HepG2 (cell line): ENCODE data around the gene AFF4. TPM values are rescaled to one million over a fixed set of nuclear protein-coding genes. Genes with fewer than 3 reads are reported as not detected.

Experiments
- BCL6 ChIP-seq: IDR thresholded peaks from 2 replicates; pipeline ENCODE4 v1.6.1; 2016; ENCODE audit warnings: missing genetic modification reagents, missing compliant biosample characterization
- CBX5 ChIP-seq: sonication (generic); formaldehyde crosslinking; IDR thresholded peaks from 2 replicates; pipeline ENCODE4 v1.4.0; 2020; ENCODE audit warnings: missing genetic modification reagents, borderline replicate concordance
- FIP1L1 ChIP-seq: fragments of 200-400 bp; formaldehyde crosslinking; IDR thresholded peaks from 2 replicates; pipeline ENCODE4 v1.6.1; 2018; ENCODE audit warnings: low read depth, mild to moderate bottlenecking, low read length, moderate library complexity, borderline replicate concordance; ENCODE audit not compliant: insufficient read depth
- FOSL2 ChIP-seq: sonication (generic); formaldehyde crosslinking; IDR thresholded peaks from 2 replicates; pipeline ENCODE4 v1.4.0; 2020; ENCODE audit warnings: missing genetic modification reagents
- GATAD2A ChIP-seq: IDR thresholded peaks from 2 replicates; pipeline ENCODE4 v1.6.1; 2016
- GPN1 ChIP-seq: sonication (generic); formaldehyde crosslinking; IDR thresholded peaks from 2 replicates; pipeline ENCODE4 v1.5.1; 2020; ENCODE audit warnings: missing genetic modification reagents, borderline replicate concordance
- HNF4G ChIP-seq, 2 experiments: sonication (generic) in 1 of 2; formaldehyde crosslinking in 1 of 2; IDR thresholded peaks; 2 replicates each; pipeline versions ENCODE4 v1.4.0 to v1.6.1; 2011 to 2020; ENCODE audit warnings: borderline replicate concordance in 2 of 2, low read depth in 2 of 2, mild to moderate bottlenecking in 2 of 2, low read length in 1 of 2, missing genetic modification reagents in 1 of 2, moderate library complexity in 1 of 2
- KDM1A ChIP-seq: IDR thresholded peaks from 2 replicates; pipeline ENCODE4 v1.6.1; 2016; ENCODE audit warnings: missing compliant biosample characterization
- KDM5B ChIP-seq: sonication (generic); formaldehyde crosslinking; IDR thresholded peaks from 2 replicates; pipeline ENCODE4 v1.4.0; 2020; ENCODE audit warnings: missing genetic modification reagents, mild to moderate bottlenecking, borderline replicate concordance
- MXD3 ChIP-seq: IDR thresholded peaks from 2 replicates; pipeline ENCODE4 v1.6.1; 2016; ENCODE audit warnings: mild to moderate bottlenecking, missing biosample characterization, missing genetic modification reagents
- PATZ1 ChIP-seq: sonication (generic); formaldehyde crosslinking; IDR thresholded peaks from 2 replicates; pipeline ENCODE4 v1.4.0; 2020; ENCODE audit warnings: missing genetic modification reagents
- POLR2A ChIP-seq, 2 experiments: IDR thresholded peaks; 2 replicates each; pipeline ENCODE4 v1.6.1; 2011; ENCODE audit warnings: low read depth in 2 of 2, low read length in 2 of 2, mild to moderate bottlenecking in 1 of 2, moderate library complexity in 1 of 2; ENCODE audit not compliant: insufficient read depth in 1 of 2
- POLR2AphosphoS5 ChIP-seq: IDR thresholded peaks from 2 replicates; pipeline ENCODE4 v1.6.1; 2012; ENCODE audit warnings: low read depth, low read length
- PRPF4 ChIP-seq: fragments of 200-400 bp; formaldehyde crosslinking; IDR thresholded peaks from 2 replicates; pipeline ENCODE4 v1.6.1; 2016; ENCODE audit warnings: low read length, low read depth; ENCODE audit not compliant: poor library complexity, severe bottlenecking
- RBM22 ChIP-seq: fragments of 200-400 bp; formaldehyde crosslinking; optimal IDR thresholded peaks from 2 replicates; pipeline ENCODE3; 2017; ENCODE audit warnings: mild to moderate bottlenecking, low read length, moderate library complexity
- REXO4 ChIP-seq: sonication (generic); formaldehyde crosslinking; IDR thresholded peaks from 2 replicates; pipeline ENCODE4 v1.8.0; 2022; ENCODE audit warnings: missing genetic modification reagents, mild to moderate bottlenecking, borderline replicate concordance
- SIN3B ChIP-seq: fragments of 150-350 bp; IDR thresholded peaks from 2 replicates; pipeline ENCODE4 v1.6.1; 2014; ENCODE audit warnings: low read length
- SP4 ChIP-seq: sonication (generic); formaldehyde crosslinking; IDR thresholded peaks from 2 replicates; pipeline ENCODE4 v1.8.1; 2023; ENCODE audit warnings: mild to moderate bottlenecking, missing genetic modification reagents
- XRCC5 ChIP-seq: fragments of 200-400 bp; formaldehyde crosslinking; optimal IDR thresholded peaks from 2 replicates; pipeline ENCODE3; 2017; ENCODE audit warnings: mild to moderate bottlenecking, low read length
- ZFP82 ChIP-seq: sonication (generic); formaldehyde crosslinking; IDR thresholded peaks from 2 replicates; pipeline ENCODE4 v1.5.1; 2020; ENCODE audit warnings: mild to moderate bottlenecking, missing genetic modification reagents, borderline replicate concordance
- ZNF274 ChIP-seq: sonication (generic); formaldehyde crosslinking; IDR thresholded peaks from 2 replicates; pipeline ENCODE4 v1.5.1; 2020; ENCODE audit warnings: mild to moderate bottlenecking, missing genetic modification reagents
- ZNF281 ChIP-seq: sonication (generic); formaldehyde crosslinking; IDR thresholded peaks from 2 replicates; pipeline ENCODE4 v1.4.0; 2020; ENCODE audit warnings: missing genetic modification reagents, borderline replicate concordance
- ZNF350 ChIP-seq: sonication (generic); formaldehyde crosslinking; IDR thresholded peaks from 2 replicates; pipeline ENCODE4 v1.4.0; 2020; ENCODE audit warnings: mild to moderate bottlenecking, low read depth, missing genetic modification reagents, borderline replicate concordance
- ZNF547 ChIP-seq: sonication (generic); formaldehyde crosslinking; IDR thresholded peaks from 2 replicates; pipeline ENCODE4 v1.5.1; 2020; ENCODE audit warnings: mild to moderate bottlenecking, missing genetic modification reagents
- ZNF569 ChIP-seq: sonication (generic); formaldehyde crosslinking; IDR thresholded peaks from 2 replicates; pipeline ENCODE4 v1.5.0; 2020; ENCODE audit warnings: mild to moderate bottlenecking, missing genetic modification reagents, moderate library complexity, borderline replicate concordance
- ZSCAN9 ChIP-seq: IDR thresholded peaks from 2 replicates; pipeline ENCODE4 v1.6.1; 2016; ENCODE audit warnings: borderline replicate concordance
- polyA plus RNA-seq, 8 experiments: library from polyadenylated mRNA; depleted of rRNA in 3 of 8; stranded (reverse) in 7 of 8; unstranded in 1 of 8; fragments of >200 nt; fragmentation: Illumina TruSeq in 4 of 8; extraction: Trizol in 4 of 8; gene quantifications; 2 replicates each; pipeline versions ENCODE4 v1.2.1 to v1.2.3, GENCODE V29; 2011 to 2016; ENCODE audit warnings: low read depth in 4 of 8, missing spikeins in 1 of 8, mixed read lengths in 1 of 8; ENCODE audit not compliant: insufficient read depth in 1 of 8
- total RNA-seq, 5 experiments: library from RNA; depleted of rRNA; stranded (reverse); fragments of >200 nt; fragmentation: Illumina TruSeq; extraction: Trizol; gene quantifications; 2 replicates each; pipeline ENCODE4 v1.2.3, GENCODE V29; 2016; ENCODE audit warnings: low read depth in 1 of 5

The AFF4 gene
- total and polyA plus RNA-seq, 2 of the 13 experiments (the other 11 are each of a cell fraction or from before 2014, with no cell fraction given) = 22.1 to 25.5 TPM

GRCh38 chr5:132866342-132867045, 96.9 kb downstream of the AFF4 start, which contains the start of the genes GDF9 and UQCRQ (continued):
- TF ChIP-seq KDM5B (CRISPR knock-in tag) (peak; percentile 89; the same call in 1 of the 2 replicates), CBX5 (CRISPR knock-in tag) (0 out of 2 replicates have a peak, but pooled peaks have one; percentile 37), RBM22 (no peak), SIN3B (no peak), ZFP82 (CRISPR knock-in tag) (no peak), KDM1A (CRISPR knock-in tag) (no peak), FIP1L1 (no peak; the same call in 1 of the 2 replicates), POLR2AphosphoS5 (peak; percentile 95), PRPF4 (no peak), HNF4G (IDR thresholded peaks at IDR 0.05; ENCODE audit: borderline replicate concordance, low read depth, low read length) (no peak; the same call in 1 of the 2 replicates), HNF4G (CRISPR knock-in tag; IDR thresholded peaks at IDR 0.05; ENCODE audit: borderline replicate concordance, low read depth) (peak; percentile 54; the same call in 1 of the 2 replicates), ZNF547 (CRISPR knock-in tag) (peak; percentile 84), ZNF274 (CRISPR knock-in tag) (peak; percentile 74), ZNF350 (CRISPR knock-in tag) (peak; percentile 96), MXD3 (CRISPR knock-in tag) (peak; percentile 36; the same call in 1 of the 2 replicates), ZNF569 (CRISPR knock-in tag) (peak; percentile 66; the same call in 1 of the 2 replicates), SP4 (CRISPR knock-in tag) (peak; percentile 86; the same call in 1 of the 2 replicates), FOSL2 (CRISPR knock-in tag) (peak; percentile 53; the same call in 1 of the 2 replicates), XRCC5 (peak; percentile 95), REXO4 (CRISPR knock-in tag) (no peak), BCL6 (CRISPR knock-in tag) (no peak), POLR2A (IDR thresholded peaks at IDR 0.05; ENCODE audit: insufficient read depth in 1 of 2, low read depth in 2 of 2, low read length in 2 of 2) (peak; percentile 90 to 95), ZSCAN9 (CRISPR knock-in tag) (peak; percentile 71; the same call in 1 of the 2 replicates), ZNF281 (CRISPR knock-in tag) (no peak; the same call in 1 of the 2 replicates), GATAD2A (CRISPR knock-in tag) (peak; percentile 63), PATZ1 (CRISPR knock-in tag) (no peak; the same call in none of the 2 replicates), GPN1 (no peak)
